Measurements from ENCODE around the gene SATB1.

SATB1 gene

DNA sequence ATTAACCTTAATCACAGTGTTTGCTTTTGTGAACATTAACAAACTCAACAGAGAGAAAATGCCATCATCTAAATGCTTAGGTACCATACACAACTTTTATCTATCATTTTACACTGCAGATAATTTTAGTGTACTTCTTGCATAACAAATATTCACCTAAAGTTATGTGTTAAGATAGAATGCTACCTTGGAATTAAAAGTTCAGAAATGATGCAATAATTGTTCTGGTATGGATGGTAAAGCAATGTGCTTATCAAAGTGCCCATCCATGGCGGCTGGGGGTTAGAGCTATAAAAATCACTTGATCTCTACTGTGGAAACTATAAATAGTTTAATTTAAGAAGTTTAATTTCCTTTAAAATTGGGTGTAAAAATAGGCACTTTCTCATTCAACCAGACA lies 28.7 kb downstream of the SATB1 start:
- no peak for DNase-seq

- no peak for DNase-seq
These were observed 30.6 kb downstream of the SATB1 start for GRCh38 chr3:18394384-18394995.

- no peak for DNase-seq
These were observed 31.2 kb downstream of the SATB1 start for GRCh38 chr3:18393906-18394305.

DNA sequence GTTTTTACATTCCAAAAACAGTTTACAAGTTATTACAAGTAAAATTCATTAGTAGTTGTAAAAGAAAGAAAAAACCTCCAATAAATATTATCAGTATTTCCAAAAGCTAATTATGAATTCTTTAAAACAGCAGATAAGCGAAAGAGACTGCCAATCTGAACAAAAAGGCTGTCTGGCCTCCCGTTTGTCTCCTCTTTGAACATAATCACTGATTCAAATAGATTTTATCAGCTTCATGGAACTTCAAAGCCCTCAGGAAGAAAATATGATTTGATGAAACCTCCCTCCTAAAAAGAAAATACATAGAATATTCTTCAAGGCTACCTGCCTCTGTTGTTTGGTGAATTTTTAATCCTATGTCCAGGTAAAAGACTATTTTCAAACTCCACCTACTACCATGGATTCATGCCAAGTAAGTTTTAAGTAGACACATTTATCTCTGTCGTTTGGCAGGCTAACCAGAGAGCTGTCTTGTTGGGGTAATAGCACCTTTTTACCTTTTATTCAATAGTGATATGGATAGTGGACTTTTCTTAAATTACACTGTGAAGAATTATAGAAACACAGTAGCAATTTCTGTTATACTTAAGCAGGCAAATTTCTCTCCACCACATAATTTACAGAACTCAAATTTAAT lies 35.0 kb downstream of the SATB1 start:
- no peak for DNase-seq

- no peak for DNase-seq
These were observed 35.9 kb downstream of the SATB1 start for GRCh38 chr3:18389108-18389733.

- DNase-seq = no peak
These were observed 38.8 kb downstream of the SATB1 start for GRCh38 chr3:18386274-18386890.

GRCh38 chr3:18385706-18386105 lies 39.4 kb downstream of the SATB1 start:
- no peak for DNase-seq

DNA sequence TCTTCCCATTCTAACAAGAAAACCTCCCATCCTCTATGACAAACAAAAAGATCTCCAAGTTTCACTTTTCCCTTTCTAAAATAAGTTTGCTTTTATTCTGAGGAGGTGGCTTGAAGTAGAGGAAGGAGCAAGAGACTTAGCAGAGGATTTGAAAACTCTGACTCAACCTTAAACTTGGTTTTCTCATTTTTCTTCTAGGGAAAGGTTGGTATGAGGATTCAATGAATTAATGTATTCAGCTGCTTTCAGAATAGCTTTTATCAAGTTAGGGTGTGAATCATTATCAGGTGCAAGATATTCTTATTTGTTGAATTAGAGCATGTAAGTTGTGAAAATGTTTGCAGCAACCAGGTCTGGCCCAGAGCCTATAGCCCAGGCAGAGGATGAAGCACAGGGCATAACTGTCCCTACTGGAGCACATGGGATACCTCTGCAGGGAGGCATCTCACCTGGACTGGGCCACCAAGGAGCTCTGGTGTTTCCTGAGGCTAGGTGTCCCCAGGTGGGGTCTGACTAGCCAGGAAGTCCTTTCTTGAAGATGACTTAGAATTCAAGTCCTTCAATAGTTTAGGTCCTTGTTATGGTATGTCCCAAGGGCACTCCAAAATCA lies 42.3 kb downstream of the SATB1 start:
- no peak for DNase-seq

DNA sequence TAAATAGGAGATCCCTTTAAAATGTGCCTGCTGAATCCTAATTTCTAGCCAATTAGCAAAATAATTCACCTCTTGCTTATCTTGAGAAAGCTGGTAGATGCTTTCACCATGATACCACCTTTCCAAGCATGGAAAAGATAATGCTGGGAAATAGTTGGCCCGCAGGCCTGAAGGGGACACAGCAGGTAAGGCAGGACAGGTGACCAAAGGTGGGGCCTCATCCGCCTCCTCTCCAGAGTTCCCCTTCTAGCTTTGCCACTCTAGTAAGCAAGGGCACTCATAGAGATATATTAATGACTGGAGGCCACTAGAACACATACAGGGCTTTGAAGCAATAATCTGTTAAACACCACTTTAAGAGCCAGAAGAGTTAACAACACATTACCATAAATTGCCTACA lies 45.5 kb downstream of the SATB1 start:
- DNase-seq = no peak

DNA sequence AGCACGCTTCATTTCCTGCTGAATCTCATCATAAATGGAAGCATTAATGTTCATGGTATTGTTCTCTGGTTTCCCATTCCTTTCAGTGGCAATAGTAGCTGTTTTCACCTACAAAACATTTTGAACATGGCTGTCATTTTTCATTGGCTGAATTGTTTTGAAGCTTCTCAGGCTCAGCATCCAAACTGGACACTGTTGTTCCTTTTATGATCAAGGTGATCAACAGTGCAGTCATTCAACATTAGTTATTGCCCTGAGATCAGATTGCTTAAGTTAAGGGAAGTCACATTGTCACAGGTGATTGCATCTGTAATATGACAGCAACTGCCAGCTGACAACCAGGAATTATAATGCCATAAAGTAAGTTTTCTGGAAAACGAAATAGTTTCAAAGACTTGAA lies 46.9 kb downstream of the SATB1 start:
- DNase-seq = no peak

GRCh38 chr3:18376682-18377081 lies 48.5 kb downstream of the SATB1 start:
- no peak for DNase-seq

DNA sequence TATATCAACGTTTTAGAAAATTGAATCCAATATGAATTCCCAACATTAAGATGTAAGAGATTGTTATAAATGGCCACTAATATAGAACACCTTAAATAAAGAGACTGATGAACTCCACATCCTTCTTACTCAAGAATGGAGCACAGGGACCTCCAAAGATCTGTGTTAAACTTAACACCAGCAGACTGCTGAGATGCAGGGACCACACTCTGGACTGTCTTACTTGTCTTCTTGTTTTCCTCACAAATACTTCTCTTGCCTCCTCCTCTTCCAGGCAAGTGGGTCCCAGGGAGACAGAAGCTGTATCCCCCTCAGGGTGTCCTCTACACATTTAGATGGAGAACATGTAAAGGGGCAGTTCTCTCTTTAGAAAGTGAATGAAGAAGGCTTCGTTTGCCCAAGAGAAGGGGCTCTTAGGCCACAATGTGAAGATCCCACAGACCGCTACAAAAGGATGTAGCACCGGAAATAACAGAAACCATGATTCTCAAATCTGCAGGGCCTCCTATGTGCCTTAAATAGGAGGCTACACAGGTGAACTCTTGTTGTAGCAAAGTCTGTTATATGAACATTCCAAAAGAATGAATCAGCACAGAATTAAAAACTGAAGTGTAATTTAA lies 52.2 kb downstream of the SATB1 start:
- DNase-seq = no peak

- no peak for DNase-seq
These were observed 54.5 kb downstream of the SATB1 start for GRCh38 chr3:18370672-18371071.

DNA sequence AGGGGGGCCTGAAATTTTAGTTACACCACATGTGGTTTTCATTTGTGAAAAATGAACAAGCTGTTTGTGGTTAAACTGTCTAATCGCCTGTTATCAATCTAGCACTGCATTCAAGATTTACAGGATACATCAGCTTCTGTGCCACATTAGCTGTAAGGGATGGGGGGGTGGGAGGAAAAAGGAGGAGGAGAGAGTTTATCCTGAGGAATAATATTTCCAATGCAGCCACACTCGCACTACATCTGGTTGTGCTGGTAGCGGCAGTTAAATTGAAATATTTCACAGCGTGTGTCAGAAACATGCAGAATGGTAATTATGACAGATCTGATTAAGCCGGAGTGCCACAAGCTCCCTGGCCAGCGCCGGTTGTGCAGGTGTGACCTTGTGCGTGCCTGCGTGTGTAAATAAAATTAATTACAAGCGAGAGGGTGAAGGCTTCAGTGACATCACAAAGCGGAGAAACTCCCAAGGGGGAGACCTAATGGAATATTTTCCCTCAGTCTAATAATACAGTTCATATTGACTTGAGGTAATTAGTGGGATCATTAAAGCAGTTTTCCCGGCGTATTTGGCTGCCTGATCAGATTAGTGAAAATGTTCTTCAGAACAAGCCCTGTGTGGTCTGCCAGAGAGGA lies 55.5 kb downstream of the SATB1 start:
- no peak for DNase-seq

- DNase-seq = no peak
These were observed 58.9 kb downstream of the SATB1 start for GRCh38 chr3:18366258-18366657.

DNA sequence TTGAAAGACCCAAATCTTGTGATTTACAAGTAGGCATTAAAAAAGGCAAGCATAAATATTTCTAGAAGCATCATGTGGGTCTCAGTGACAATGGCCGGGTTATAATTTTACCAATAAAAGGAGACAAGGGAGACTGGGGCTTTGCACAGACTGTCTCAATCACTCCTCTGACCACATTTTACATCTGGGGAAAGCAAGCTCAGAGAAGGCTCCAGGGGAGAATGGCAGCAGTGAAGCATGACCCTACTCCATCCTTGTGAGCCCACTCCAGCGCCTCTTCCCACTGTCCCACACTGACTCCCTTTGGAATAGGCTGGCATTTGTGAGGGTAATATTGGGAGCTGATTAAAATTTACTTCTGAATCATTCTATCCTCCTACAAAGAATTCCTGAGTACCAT lies 61.8 kb downstream of the SATB1 start:
- DNase-seq = no peak

DNA sequence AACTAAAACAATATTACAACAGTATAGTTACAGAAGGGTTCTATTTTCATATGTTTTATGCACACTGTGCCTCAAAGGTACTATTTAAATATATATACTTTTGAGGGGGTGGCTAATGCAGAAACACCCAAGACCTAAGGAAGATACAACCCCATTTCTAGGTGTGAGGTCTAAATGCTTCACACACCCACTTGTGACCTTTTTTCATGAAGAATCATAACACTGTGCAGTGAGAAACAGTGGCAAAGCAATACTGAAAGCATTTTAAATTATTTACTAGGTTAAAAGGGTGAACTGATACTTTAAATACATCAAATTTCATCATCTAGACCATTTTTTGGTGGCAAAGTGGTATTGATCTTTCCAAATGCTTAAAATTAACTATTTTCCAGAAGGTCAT lies 67.4 kb downstream of the SATB1 start:
- DNase-seq = no peak

DNA sequence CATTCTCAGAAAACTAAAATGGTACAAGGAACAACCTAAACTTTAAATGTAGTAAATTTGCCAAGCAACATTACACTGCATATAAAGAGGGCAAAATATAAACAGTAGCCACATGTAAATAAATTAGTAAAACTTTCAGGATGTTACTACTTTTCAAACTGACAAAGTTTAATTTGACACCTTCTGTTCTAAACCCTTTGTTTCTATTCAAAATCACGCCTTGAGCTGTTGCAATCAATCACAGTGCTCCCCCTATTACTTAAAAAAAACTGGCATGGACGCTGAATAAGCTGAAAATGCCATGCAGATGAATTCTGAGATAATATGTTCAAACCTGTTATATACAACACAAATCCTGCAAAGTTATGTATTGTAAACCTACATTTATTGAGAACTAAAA lies 69.3 kb downstream of the SATB1 start:
- no peak for DNase-seq

DNA sequence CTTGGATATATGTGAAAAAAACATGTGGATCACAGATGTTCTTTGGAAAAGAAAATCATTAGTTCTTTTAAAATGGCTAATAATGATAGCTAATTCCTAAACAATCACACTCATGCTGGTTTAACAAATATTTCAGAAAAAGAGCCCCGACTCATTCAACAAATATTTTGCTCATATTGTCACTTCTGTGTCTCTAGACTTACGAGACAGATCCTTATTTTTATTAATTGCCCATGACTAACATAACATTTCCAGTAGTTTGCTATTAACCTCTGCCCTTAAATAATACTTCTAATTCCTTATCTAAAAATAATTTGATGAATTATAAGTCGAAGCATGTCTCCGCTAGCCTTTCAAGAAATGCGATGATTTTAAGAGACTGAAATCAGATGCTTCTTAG lies 70.4 kb downstream of the SATB1 start:
- DNase-seq = no peak

DNA sequence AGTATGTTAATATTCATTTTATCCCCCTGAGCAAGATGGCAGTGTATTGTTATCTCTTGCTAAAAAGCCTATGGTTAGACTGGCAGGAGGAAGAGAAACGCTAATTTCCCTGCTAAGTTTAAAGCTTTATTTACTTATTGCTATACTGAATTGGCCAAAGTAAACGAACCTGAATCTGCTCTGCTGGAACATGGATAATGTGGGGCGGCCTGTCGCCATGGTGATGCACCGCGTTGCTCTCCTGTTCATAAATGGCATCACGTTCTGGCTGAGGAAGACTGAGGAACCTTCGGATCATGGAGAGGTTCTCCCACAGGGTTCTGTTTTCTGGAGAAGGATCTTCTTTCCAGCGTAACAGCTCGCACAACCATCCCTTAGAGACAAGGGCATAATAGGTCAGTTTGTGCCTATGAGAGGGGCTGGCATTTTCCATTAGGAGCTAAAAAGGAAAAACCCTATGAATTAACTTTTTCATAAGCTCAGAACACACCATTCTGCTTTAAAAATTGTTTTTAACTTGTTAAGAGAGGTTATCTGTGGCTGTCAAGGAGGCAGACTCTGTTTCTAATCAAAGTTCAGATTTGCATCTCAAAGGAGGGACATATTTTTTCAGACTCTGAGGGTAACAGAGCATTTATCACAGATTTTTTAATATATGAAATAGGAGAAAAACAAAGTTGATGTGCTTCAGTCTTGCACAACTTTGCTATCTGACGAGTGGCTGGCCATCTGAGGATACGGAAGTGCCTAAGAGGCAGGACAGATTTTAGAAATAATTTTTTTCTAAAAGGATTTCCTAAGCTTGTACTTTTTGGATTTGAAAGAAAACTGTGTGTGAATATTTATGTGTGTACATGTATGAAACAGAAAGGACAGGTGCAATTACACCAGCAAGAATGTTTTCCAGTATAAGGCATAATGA lies 73.1 kb downstream of the SATB1 start:
- no peak for DNase-seq

DNA sequence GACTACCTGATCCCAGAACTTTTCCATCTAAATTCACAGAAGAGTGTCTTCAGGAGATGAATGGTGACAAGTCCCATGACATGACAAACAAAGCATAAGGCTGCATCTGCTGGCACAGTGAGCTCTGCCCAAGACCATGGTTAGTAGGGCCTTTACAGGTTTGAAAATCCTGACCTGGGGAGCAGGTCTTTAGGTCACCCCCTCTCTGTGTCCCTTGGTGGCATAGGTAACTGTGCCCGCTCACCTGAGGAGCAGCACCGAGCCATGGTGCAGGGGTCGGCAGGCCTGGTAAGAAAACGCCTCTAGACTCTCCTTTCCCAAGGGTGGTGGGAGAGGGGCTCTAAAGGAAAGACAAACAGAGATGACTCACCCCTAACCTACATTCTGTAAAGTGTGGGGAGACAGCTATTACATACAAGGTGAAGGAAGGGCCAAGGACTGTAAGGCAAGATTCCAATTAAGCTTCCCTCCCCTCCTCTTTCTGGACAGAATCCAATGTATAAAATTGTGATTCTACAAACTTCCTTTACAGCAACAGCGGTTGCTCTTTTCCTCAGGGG lies 74.0 kb downstream of the SATB1 start:
- DNase-seq = no peak

Measured in SIG-M5 (cell line).